Measurements from ENCODE around the gene PCCA.

Gene PCCA

GRCh38 chr13:100349594-100349993 is 260.7 kb downstream of the PCCA start:
- H3K9me3 ChIP-seq (ENCODE audit: insufficient read depth, low read length, severe bottlenecking): no peaks in the 10 kb centered on the region
- H3K79me2 ChIP-seq (ENCODE audit: insufficient read depth, low read length): no peaks in the 10 kb centered on the region
- no peaks in the 10 kb centered on the region for H3K36me3 ChIP-seq (ENCODE audit: insufficient read depth, low read length)
- H3K27me3 ChIP-seq (ENCODE audit: insufficient read depth, low read length, poor library complexity): no peaks in the 10 kb centered on the region
- no peaks in the 10 kb centered on the region for H3K4me1 ChIP-seq (ENCODE audit: insufficient read depth, low read length)
- H2AFZ ChIP-seq (ENCODE audit: low read depth, low read length): no peak overlapping the region
- H3K9ac ChIP-seq (ENCODE audit: low read depth, low read length): no peak overlapping the region
- H3K27ac ChIP-seq (ENCODE audit: low read length): no peak overlapping the region
- H3K4me2 ChIP-seq (ENCODE audit: insufficient read depth, low read length): no peak overlapping the region
- no peak overlapping the region for H3K4me3 ChIP-seq (ENCODE audit: low read depth in 1 of 2, low read length in 2 of 2)
- TF ChIP-seq CTCF (IDR thresholded peaks at IDR 0.05; ENCODE audit: borderline replicate concordance, extremely low read depth, low read length, poor library complexity, severe bottlenecking) (no peak), EZH2 (IDR thresholded peaks at IDR 0.05; ENCODE audit: borderline replicate concordance, low read depth, low read length, severe bottlenecking) (no peak)
- DNase-seq (no peak), ATAC-seq (ENCODE audit: insufficient read depth, low read depth) (no peak)
- no peaks in the 10 kb centered on the region for H4K20me1 ChIP-seq (ENCODE audit: insufficient read depth, low read length)

- Histone ChIP-seq H3K9me3 (ENCODE audit: insufficient read depth, low read length, severe bottlenecking) (no peaks in the 10 kb centered on the region), H3K36me3 (ENCODE audit: insufficient read depth, low read length) (no peaks in the 10 kb centered on the region), H3K9ac (ENCODE audit: low read depth, low read length) (no peak overlapping the region), H3K27me3 (ENCODE audit: insufficient read depth, low read length, poor library complexity) (no peaks in the 10 kb centered on the region), H3K4me1 (ENCODE audit: insufficient read depth, low read length) (no peaks in the 10 kb centered on the region), H2AFZ (ENCODE audit: low read depth, low read length) (no peak overlapping the region), H3K4me3 (ENCODE audit: low read depth in 1 of 2, low read length in 2 of 2) (no peak overlapping the region), H3K27ac (ENCODE audit: low read length) (no peak overlapping the region), H4K20me1 (ENCODE audit: insufficient read depth, low read length) (no peaks in the 10 kb centered on the region), H3K79me2 (ENCODE audit: insufficient read depth, low read length) (no peaks in the 10 kb centered on the region), H3K4me2 (ENCODE audit: insufficient read depth, low read length) (no peak overlapping the region)
- no peak for ATAC-seq (ENCODE audit: insufficient read depth, low read depth)
- no peak for DNase-seq
- TF ChIP-seq EZH2 (IDR thresholded peaks at IDR 0.05; ENCODE audit: borderline replicate concordance, low read depth, low read length, severe bottlenecking) (no peak), CTCF (IDR thresholded peaks at IDR 0.05; ENCODE audit: borderline replicate concordance, extremely low read depth, low read length, poor library complexity, severe bottlenecking) (no peak)
Observed at GRCh38 chr13:100350601-100351000, 261.7 kb downstream of the PCCA start.

GRCh38 chr13:100356426-100356825 is 267.5 kb downstream of the PCCA start:
- Histone ChIP-seq H3K36me3 (ENCODE audit: insufficient read depth, low read length) (no peaks in the 10 kb centered on the region), H3K4me1 (ENCODE audit: insufficient read depth, low read length) (no peaks in the 10 kb centered on the region), H3K79me2 (ENCODE audit: insufficient read depth, low read length) (no peaks in the 10 kb centered on the region), H3K27me3 (ENCODE audit: insufficient read depth, low read length, poor library complexity) (no peaks in the 10 kb centered on the region), H3K9me3 (ENCODE audit: insufficient read depth, low read length, severe bottlenecking) (no peaks in the 10 kb centered on the region), H4K20me1 (ENCODE audit: insufficient read depth, low read length) (no peaks in the 10 kb centered on the region), H3K4me3 (ENCODE audit: low read depth in 1 of 2, low read length in 2 of 2) (no peak overlapping the region), H3K27ac (ENCODE audit: low read length) (no peak overlapping the region), H2AFZ (ENCODE audit: low read depth, low read length) (no peak overlapping the region), H3K9ac (ENCODE audit: low read depth, low read length) (no peak overlapping the region), H3K4me2 (ENCODE audit: insufficient read depth, low read length) (no peak overlapping the region)
- TF ChIP-seq EZH2 (IDR thresholded peaks at IDR 0.05; ENCODE audit: borderline replicate concordance, low read depth, low read length, severe bottlenecking) (no peak), CTCF (IDR thresholded peaks at IDR 0.05; ENCODE audit: borderline replicate concordance, extremely low read depth, low read length, poor library complexity, severe bottlenecking) (no peak)
- no peak for DNase-seq
- ATAC-seq (ENCODE audit: insufficient read depth, low read depth): no peak

- Histone ChIP-seq H3K9me3 (ENCODE audit: insufficient read depth, low read length, severe bottlenecking) (no peaks in the 10 kb centered on the region), H3K4me2 (ENCODE audit: insufficient read depth, low read length) (no peak overlapping the region), H3K27me3 (ENCODE audit: insufficient read depth, low read length, poor library complexity) (no peaks in the 10 kb centered on the region), H3K4me3 (ENCODE audit: low read depth in 1 of 2, low read length in 2 of 2) (no peak overlapping the region), H3K36me3 (ENCODE audit: insufficient read depth, low read length) (no peaks in the 10 kb centered on the region), H2AFZ (ENCODE audit: low read depth, low read length) (no peak overlapping the region), H3K9ac (ENCODE audit: low read depth, low read length) (no peak overlapping the region), H3K79me2 (ENCODE audit: insufficient read depth, low read length) (no peaks in the 10 kb centered on the region), H3K4me1 (ENCODE audit: insufficient read depth, low read length) (no peaks in the 10 kb centered on the region), H3K27ac (ENCODE audit: low read length) (no peak overlapping the region), H4K20me1 (ENCODE audit: insufficient read depth, low read length) (no peaks in the 10 kb centered on the region)
- DNase-seq (no peak), ATAC-seq (ENCODE audit: insufficient read depth, low read depth) (no peak)
- TF ChIP-seq EZH2 (IDR thresholded peaks at IDR 0.05; ENCODE audit: borderline replicate concordance, low read depth, low read length, severe bottlenecking) (no peak), CTCF (IDR thresholded peaks at IDR 0.05; ENCODE audit: borderline replicate concordance, extremely low read depth, low read length, poor library complexity, severe bottlenecking) (no peak)
Observed at GRCh38 chr13:100356889-100357288, 268.0 kb downstream of the PCCA start.

Measured in DND-41 (cell line).